Measurements from ENCODE around the gene TFCP2. TPM values are rescaled to one million over a fixed set of nuclear protein-coding genes. Genes with fewer than 3 reads are reported as not detected.
"Not testable (repeated sequence)": the region's sequence is repeated elsewhere in the genome, so short reads cannot be mapped to it uniquely, and the experiment has no call there.

The TFCP2 gene
- polyA plus RNA-seq (17.0 to 28.7 TPM (median 27.2 TPM) in 3 replicates), polyA minus RNA-seq (6.7 to 15.8 TPM (median 9.6 TPM) in 3 replicates)
- 25.8 TPM for polyA plus RNA-seq (2011; ENCODE audit: low read depth)
- polyA plus RNA-seq (2011; cell fraction: cytosol; rRNA removed), result 20.5 and 30.8 TPM in 2 replicates
- 36.7 and 39.7 TPM in 2 replicates for polyA plus RNA-seq (2011; cell fraction: nucleus; rRNA removed)
- polyA plus RNA-seq (2012; ENCODE audit: low replicate concordance), result 18.4 and 22.6 TPM in 2 replicates
- 5.2 TPM for polyA minus RNA-seq (2011; cell fraction: cytosol; rRNA and poly(A)+ RNA removed)
- polyA minus RNA-seq (2011; cell fraction: nucleus; rRNA and poly(A)+ RNA removed), result 9.6 and 20.7 TPM in 2 replicates

- H3K79me2 ChIP-seq (ENCODE audit: control insufficient read depth, insufficient read depth, low read length), result peaks cover 50% of the 10 kb centered on the region
- H3K4me2 ChIP-seq (ENCODE audit: control insufficient read depth, extremely low read depth, insufficient read depth, low read depth, low read length), result peak within 1 kb of the TSS; percentile 89
- no peaks in the 10 kb centered on the region for H3K9me1 ChIP-seq (ENCODE audit: control insufficient read depth, extremely low read depth, insufficient read depth, low read length)
- H4K20me1 ChIP-seq (ENCODE audit: control insufficient read depth, extremely low read depth, insufficient read depth, low read length), result no peaks in the 10 kb centered on the region
- H3K27ac ChIP-seq (ENCODE audit: control insufficient read depth, insufficient read depth, low read length), result peak within 1 kb of the TSS; percentile 98
- peak within 1 kb of the TSS; percentile 98 for H3K9ac ChIP-seq (ENCODE audit: control insufficient read depth, extremely low read depth, insufficient read depth, low read length)
- FAIRE-seq (no peak), DNase-seq (ENCODE audit: low read depth, low spot score) (peak; percentile 67)
- peak within 1 kb of the TSS; percentile 99 for H2AFZ ChIP-seq (ENCODE audit: control insufficient read depth, low read length)
- H3K36me3 ChIP-seq (ENCODE audit: control insufficient read depth in 2 of 2, extremely low read depth in 1 of 2, insufficient read depth in 2 of 2, low read length in 2 of 2), result peaks cover 0 to 2% of the 10 kb centered on the region in 2 experiments
- H3K4me3 ChIP-seq (ENCODE audit: control insufficient read depth in 2 of 3, extremely low read depth in 1 of 3, insufficient read depth in 2 of 3, low read depth in 1 of 3, low read length in 3 of 3), result peak within 1 kb of the TSS; percentile 65 to 92 (median 88)
- no peaks in the 10 kb centered on the region for H3K9me3 ChIP-seq (ENCODE audit: control insufficient read depth, low read depth, low read length)
- H3K4me1 ChIP-seq (ENCODE audit: control insufficient read depth, extremely low read depth, insufficient read depth, low read length), result peaks cover 9% of the 10 kb centered on the region
- TF ChIP-seq EZH2 (IDR thresholded peaks at IDR 0.05; ENCODE audit: low read length) (no peak), CTCF (optimal IDR thresholded peaks at IDR 0.05 in 1 of 3, IDR thresholded peaks at IDR 0.05 in 1 of 3, conservative IDR thresholded peaks at IDR 0.05 in 1 of 3; ENCODE audit: extremely low read depth in 1 of 3, insufficient read depth in 2 of 3, low read length in 3 of 3) (no peak)
- no peaks in the 10 kb centered on the region for H3K27me3 ChIP-seq (ENCODE audit: control insufficient read depth, extremely low read depth, insufficient read depth, low read length)
- dilution Hi-C loops (cut with MboI; ENCODE audit: extremely low pct_ligation_motif_present, low sequenced_read_pairs), result no loop called here
Measured at GRCh38 chr12:51172515-51173431, at the start of gene TFCP2. TFCP2 (minus strand) TSS chr12:51173135; CDS start chr12:51172422, 713 bp downstream.

- Histone ChIP-seq H3K4me3 (ENCODE audit: control insufficient read depth in 2 of 3, extremely low read depth in 1 of 3, insufficient read depth in 2 of 3, low read depth in 1 of 3, low read length in 3 of 3) (no peak overlapping the region), H3K79me2 (ENCODE audit: control insufficient read depth, insufficient read depth, low read length) (no peaks in the 10 kb centered on the region), H3K36me3 (ENCODE audit: control insufficient read depth in 2 of 2, extremely low read depth in 1 of 2, insufficient read depth in 2 of 2, low read length in 2 of 2) (no peaks in the 10 kb centered on the region), H3K9ac (ENCODE audit: control insufficient read depth, extremely low read depth, insufficient read depth, low read length) (no peak overlapping the region), H3K4me2 (ENCODE audit: control insufficient read depth, extremely low read depth, insufficient read depth, low read depth, low read length) (no peak overlapping the region), H3K4me1 (ENCODE audit: control insufficient read depth, extremely low read depth, insufficient read depth, low read length) (peaks cover 8% of the 10 kb centered on the region), H3K9me1 (ENCODE audit: control insufficient read depth, extremely low read depth, insufficient read depth, low read length) (no peaks in the 10 kb centered on the region), H3K27ac (ENCODE audit: control insufficient read depth, insufficient read depth, low read length) (no peak overlapping the region), H3K27me3 (ENCODE audit: control insufficient read depth, extremely low read depth, insufficient read depth, low read length) (no peaks in the 10 kb centered on the region), H4K20me1 (ENCODE audit: control insufficient read depth, extremely low read depth, insufficient read depth, low read length) (no peaks in the 10 kb centered on the region), H3K9me3 (ENCODE audit: control insufficient read depth, low read depth, low read length) (no peaks in the 10 kb centered on the region), H2AFZ (ENCODE audit: control insufficient read depth, low read length) (no peak overlapping the region)
- TF ChIP-seq EZH2 (IDR thresholded peaks at IDR 0.05; ENCODE audit: low read length) (no peak), CTCF (optimal IDR thresholded peaks at IDR 0.05 in 1 of 3, IDR thresholded peaks at IDR 0.05 in 1 of 3, conservative IDR thresholded peaks at IDR 0.05 in 1 of 3; ENCODE audit: extremely low read depth in 1 of 3, insufficient read depth in 2 of 3, low read length in 3 of 3) (no peak)
- FAIRE-seq, result no peak
- DNase-seq (ENCODE audit: low read depth, low spot score), result no peak
- dilution Hi-C loops (cut with MboI; ENCODE audit: extremely low pct_ligation_motif_present, low sequenced_read_pairs), result no loop called here
Measured at GRCh38 chr12:51222461-51222860, 49.5 kb upstream of the TFCP2 start.

GRCh38 chr12:51219857-51220256 lies 46.9 kb upstream of the TFCP2 start:
- H3K36me3 ChIP-seq (ENCODE audit: control insufficient read depth in 2 of 2, extremely low read depth in 1 of 2, insufficient read depth in 2 of 2, low read length in 2 of 2); H3K27me3 ChIP-seq (ENCODE audit: control insufficient read depth, extremely low read depth, insufficient read depth, low read length); H3K4me1 ChIP-seq (ENCODE audit: control insufficient read depth, extremely low read depth, insufficient read depth, low read length); H3K27ac ChIP-seq (ENCODE audit: control insufficient read depth, insufficient read depth, low read length); FAIRE-seq; H3K9ac ChIP-seq (ENCODE audit: control insufficient read depth, extremely low read depth, insufficient read depth, low read length); DNase-seq (ENCODE audit: low read depth, low spot score); H3K9me3 ChIP-seq (ENCODE audit: control insufficient read depth, low read depth, low read length); dilution Hi-C loops (cut with MboI; ENCODE audit: extremely low pct_ligation_motif_present, low sequenced_read_pairs); H3K4me2 ChIP-seq (ENCODE audit: control insufficient read depth, extremely low read depth, insufficient read depth, low read depth, low read length); H3K79me2 ChIP-seq (ENCODE audit: control insufficient read depth, insufficient read depth, low read length); H2AFZ ChIP-seq (ENCODE audit: control insufficient read depth, low read length); H3K9me1 ChIP-seq (ENCODE audit: control insufficient read depth, extremely low read depth, insufficient read depth, low read length); H3K4me3 ChIP-seq (ENCODE audit: control insufficient read depth in 2 of 3, extremely low read depth in 1 of 3, insufficient read depth in 2 of 3, low read depth in 1 of 3, low read length in 3 of 3); H4K20me1 ChIP-seq (ENCODE audit: control insufficient read depth, extremely low read depth, insufficient read depth, low read length): not testable (repeated sequence)
